Measurements from ENCODE around the gene CHRNA1. TPM values are rescaled to one million over a fixed set of nuclear protein-coding genes. Genes with fewer than 3 reads are reported as not detected.

Gene CHRNA1
- total RNA-seq, 6 donors from 2014 or later = 0.17 TPM; not detected in 5

DNA sequence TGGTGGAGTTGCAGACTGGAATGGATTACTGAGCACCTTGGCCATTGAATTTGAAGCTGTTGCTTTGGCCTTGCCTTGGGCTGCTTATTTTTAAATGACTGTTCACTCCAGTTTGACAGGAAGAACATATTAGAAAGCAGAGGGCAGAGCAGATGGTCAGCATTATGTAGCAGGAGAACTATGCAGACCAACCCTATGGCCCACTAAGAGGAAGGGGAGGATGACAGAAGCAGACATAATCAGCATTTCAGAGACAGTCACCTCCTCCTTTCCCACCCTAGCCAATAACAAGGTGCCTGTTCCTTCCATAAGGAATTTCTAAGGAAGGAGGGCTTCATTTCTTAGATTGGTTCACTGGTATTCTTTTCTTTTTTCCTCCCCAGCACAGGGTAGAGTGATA lies 2.4 kb downstream of the CHRNA1 start:
- Histone ChIP-seq H3K36me3 (no peaks in the 10 kb centered on the region), H3K4me1 (no peaks in the 10 kb centered on the region), H3K27ac (no peak overlapping the region), H3K4me3 (no peak overlapping the region), H3K27me3 (no peaks in the 10 kb centered on the region), H3K9me3 (no peaks in the 10 kb centered on the region)
- ATAC-seq (ENCODE audit: low FRiP score in 2 of 2) (no peak), DNase-seq (no peak)
- TF ChIP-seq POLR2A (IDR thresholded peaks at IDR 0.05) (no peak), POLR2AphosphoS5 (IDR thresholded peaks at IDR 0.05) (no peak), EP300 (IDR thresholded peaks at IDR 0.05) (no peak)
- TF ChIP-seq, protein P1, sequence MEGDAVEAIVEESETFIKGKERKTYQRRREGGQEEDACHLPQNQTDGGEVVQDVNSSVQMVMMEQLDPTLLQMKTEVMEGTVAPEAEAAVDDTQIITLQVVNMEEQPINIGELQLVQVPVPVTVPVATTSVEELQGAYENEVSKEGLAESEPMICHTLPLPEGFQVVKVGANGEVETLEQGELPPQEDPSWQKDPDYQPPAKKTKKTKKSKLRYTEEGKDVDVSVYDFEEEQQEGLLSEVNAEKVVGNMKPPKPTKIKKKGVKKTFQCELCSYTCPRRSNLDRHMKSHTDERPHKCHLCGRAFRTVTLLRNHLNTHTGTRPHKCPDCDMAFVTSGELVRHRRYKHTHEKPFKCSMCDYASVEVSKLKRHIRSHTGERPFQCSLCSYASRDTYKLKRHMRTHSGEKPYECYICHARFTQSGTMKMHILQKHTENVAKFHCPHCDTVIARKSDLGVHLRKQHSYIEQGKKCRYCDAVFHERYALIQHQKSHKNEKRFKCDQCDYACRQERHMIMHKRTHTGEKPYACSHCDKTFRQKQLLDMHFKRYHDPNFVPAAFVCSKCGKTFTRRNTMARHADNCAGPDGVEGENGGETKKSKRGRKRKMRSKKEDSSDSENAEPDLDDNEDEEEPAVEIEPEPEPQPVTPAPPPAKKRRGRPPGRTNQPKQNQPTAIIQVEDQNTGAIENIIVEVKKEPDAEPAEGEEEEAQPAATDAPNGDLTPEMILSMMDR (IDR thresholded peaks at IDR 0.05) = no peak

DNA sequence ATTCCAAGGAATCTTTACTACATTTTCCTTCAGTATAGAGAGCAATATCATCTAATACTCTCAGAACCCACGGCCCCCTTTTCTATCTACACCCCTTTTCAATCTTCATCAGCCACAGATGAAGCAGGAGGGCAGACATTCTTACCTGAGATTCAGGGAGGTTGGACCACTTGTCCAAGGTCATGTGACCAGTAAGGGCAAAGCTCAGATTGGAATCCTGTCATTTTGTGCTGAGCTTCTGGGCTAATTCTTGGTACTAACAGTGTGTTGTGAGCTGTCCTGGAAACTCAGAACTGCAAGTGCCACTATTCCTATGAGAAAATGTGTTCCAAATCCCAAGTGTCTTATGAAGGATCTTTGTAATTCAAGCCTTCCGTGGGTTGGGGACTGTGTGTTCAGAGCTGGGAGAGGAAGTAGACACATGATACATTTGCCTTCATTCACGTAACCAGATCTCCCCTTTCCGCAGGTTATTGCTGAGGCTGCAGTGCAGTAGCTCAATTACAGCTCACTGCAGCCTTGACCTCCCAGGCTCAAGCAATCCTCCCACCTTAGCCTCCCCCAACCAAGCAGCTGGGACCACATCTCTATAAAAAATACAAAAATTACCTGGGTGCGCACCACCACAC lies 3.3 kb downstream of the CHRNA1 start:
- Histone ChIP-seq H3K9me3 (no peaks in the 10 kb centered on the region), H3K4me1 (no peaks in the 10 kb centered on the region), H3K27me3 (no peaks in the 10 kb centered on the region), H3K27ac (no peak overlapping the region), H3K4me3 (no peak overlapping the region), H3K36me3 (no peaks in the 10 kb centered on the region)
- WGBS, 2 donors = 91 to 95% methylated on average over 5 of the region's 5 CpGs
- ATAC-seq (ENCODE audit: low FRiP score in 2 of 2) (no peak), DNase-seq (no peak)
- TF ChIP-seq EP300 (IDR thresholded peaks at IDR 0.05) (no peak), POLR2AphosphoS5 (IDR thresholded peaks at IDR 0.05) (no peak), POLR2A (IDR thresholded peaks at IDR 0.05) (no peak)
- TF ChIP-seq, protein P1 (IDR thresholded peaks at IDR 0.05) = no peak

DNA sequence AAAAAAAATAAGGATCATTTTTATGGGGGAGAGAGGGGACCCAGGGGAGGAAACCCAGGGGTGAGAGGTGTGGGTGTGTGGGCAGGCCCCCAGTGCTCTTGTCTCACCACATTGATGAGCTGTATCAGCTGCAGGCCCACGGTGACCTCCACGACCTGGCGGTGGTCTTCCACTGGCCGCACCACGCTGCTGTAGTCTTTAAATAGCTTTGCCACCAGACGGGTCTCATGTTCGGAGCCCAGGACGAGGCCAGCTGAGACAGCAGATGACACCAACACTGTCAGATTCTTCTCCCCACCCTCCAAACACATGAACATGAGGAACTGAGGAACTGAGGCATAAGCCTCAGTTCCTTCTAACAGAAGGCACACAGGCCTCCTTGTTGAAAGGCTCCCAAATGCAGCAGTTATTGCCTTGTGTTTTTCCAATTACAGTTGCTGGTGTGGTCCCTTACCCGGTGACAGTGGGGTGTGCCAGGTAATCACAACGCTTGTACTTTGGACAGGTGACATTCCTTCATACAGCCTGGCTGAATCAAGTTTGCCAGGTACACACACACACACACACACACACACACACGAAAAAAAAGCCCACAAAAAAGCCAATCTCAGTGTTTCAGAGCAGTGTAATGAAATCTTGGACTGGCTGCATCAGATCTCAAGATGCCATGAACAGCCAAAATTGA lies 4.7 kb downstream of the CHRNA1 start:
- H3K27me3 ChIP-seq = no peaks in the 10 kb centered on the region
- peak in 1 of 2 donors; percentile 33 for DNase-seq
- H3K9me3 ChIP-seq = no peaks in the 10 kb centered on the region
- H3K4me3 ChIP-seq = no peak overlapping the region
- no peak for ATAC-seq (ENCODE audit: low FRiP score in 2 of 2)
- H3K27ac ChIP-seq = no peak overlapping the region
- TF ChIP-seq EP300 (IDR thresholded peaks at IDR 0.05) (no peak), POLR2A (IDR thresholded peaks at IDR 0.05) (no peak), POLR2AphosphoS5 (IDR thresholded peaks at IDR 0.05) (no peak)
- TF ChIP-seq, protein P1 (IDR thresholded peaks at IDR 0.05) = no peak
- no peaks in the 10 kb centered on the region for H3K36me3 ChIP-seq
- 80 to 81% methylated on average over 11 of the region's 11 CpGs for WGBS, 2 donors
- no peaks in the 10 kb centered on the region for H3K4me1 ChIP-seq

DNA sequence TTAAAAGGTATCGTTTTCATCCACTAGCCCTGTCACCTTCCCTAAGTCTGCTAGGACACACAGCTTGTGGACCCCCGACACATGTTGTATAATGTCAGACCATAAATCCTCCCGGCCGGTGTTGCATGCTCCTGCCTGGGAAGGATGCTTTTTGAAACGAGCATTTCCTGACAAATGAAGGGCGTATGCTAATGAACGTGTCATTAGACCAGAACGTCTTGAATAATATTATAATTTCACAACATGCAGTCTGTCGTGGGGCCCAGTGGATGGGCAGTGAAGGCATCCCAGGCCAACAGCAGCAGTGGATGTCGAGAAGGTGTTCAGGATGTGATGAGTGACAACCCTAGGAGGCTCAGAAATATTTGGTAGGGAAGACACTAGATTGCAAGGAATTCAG lies 7.5 kb downstream of the CHRNA1 start:
- TF ChIP-seq, protein P1 (IDR thresholded peaks at IDR 0.05) = no peak
- TF ChIP-seq POLR2A (IDR thresholded peaks at IDR 0.05) = no peak
- TF ChIP-seq POLR2AphosphoS5 (IDR thresholded peaks at IDR 0.05) = no peak
- no peak for TF ChIP-seq EP300 (IDR thresholded peaks at IDR 0.05)
- Histone ChIP-seq H3K27ac (no peak overlapping the region), H3K9me3 (no peaks in the 10 kb centered on the region), H3K36me3 (no peaks in the 10 kb centered on the region), H3K27me3 (no peaks in the 10 kb centered on the region), H3K4me3 (no peak overlapping the region), H3K4me1 (no peaks in the 10 kb centered on the region)
- ATAC-seq (ENCODE audit: low FRiP score in 2 of 2) (no peak), DNase-seq (no peak)
- WGBS, 2 donors = 72% methylated on average over 10 of the region's 10 CpGs
